ENCODE data around the gene UPP2.

The UPP2 gene

GRCh38 chr2:158112992-158113391 lies 11.3 kb downstream of the UPP2 start:
- DNase-seq: no peak

DNA sequence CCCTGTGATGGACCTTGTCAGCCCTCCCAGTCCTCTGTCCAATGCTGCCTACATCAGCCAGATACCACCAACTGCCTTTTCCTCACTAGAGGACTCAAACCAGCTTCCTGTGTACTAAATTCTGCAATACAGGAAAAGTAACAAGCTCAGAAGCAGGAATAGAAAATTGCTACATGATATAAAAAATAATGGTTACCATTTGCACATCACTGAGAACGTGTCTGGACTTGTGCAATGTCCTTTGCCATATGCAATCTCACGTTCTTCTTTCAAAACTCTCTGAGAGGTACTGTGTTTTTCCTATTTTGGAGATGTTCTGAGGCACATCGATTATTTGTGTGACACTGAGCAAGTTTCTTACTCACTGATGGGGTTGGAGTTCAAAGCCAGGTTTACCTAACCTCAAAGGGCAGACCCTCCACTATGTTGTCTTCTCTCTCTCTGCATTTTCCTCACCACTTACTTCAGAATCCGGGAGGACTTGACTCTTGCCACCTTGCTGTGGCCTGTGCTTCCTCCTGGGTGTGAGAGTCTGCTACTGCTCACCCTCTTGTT lies 12.1 kb downstream of the UPP2 start:
- DNase-seq: no peak

DNA sequence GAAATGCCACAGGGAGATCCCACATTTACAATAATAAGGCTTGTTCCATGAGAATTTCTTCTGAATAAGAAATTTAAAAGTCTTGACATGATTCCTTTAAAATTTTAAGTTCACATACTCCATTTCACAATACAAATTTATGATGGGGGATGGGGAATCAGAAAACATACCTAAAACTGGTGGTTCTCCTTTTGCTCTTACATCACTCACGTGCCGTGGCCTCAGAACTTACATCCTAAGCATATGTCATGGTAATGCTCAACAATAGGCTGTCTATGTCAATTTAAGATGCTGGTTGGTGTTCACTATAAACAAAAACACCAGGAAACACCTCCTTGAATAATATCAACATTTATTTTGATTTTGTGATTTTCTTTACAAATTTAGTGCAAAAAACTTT lies 12.8 kb downstream of the UPP2 start:
- no peak for DNase-seq

DNA sequence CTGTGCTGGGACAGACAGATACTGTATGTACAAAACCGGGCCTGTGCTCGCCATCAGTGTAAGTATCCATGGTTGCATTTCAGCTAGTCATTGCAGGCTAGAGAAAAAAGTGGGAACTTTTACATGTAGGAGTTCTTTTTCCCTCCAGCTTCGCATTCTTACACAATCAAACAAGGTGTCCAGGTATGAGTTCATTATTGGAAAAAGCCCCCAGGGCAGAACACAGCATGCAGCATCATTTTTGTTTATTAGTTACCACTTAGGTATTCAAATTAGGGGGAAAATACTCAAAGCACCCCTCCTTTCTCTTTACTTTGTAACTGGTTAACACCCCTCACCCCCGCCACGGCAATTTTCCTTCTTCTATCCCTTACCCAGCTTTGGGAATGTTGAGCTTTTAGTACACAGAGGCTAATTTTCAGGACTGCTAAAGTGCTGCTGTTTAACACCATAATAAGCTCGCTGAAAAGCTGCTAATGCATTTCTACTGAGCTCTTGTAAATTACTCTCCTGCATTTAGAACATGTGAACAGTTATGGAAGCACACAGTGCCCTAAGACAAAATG lies 13.6 kb downstream of the UPP2 start:
- no peak for DNase-seq

DNA sequence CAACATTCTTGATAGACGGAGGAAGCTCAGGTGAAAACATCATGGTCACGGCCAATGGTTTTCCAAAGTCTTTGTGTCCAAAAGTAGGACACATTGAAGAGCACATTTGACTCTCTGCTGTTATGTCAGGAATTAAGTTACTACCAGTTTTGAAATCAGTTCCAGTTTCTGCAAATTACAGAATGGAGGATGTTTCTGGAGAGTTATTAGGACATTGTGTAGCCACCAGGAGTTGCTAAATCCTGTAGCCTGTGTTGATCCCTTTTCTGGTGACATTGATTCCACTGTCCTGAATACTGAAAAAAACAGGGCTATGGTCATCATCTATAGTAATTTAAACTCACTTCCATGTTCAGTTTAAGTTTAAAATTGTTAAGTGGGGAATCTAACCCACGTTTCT lies 15.3 kb downstream of the UPP2 start:
- no peak for DNase-seq

DNA sequence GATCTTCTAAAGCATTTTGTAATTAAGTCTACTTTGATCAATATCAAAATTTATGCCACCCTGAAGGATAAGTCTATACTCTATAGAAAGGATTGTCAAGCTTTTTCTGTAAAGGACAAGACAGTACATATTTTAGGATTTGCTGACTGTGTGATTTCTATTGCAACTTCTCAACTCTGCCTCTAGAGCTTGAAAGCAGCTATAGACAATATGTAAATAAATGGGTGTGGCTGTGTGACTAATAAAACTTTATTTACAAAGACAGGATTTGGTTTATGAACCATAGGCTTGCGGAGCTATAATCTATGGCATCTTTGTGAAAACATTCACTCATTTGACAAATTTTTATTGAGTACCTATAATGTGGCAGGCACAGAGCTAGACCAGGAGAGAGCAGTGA lies 18.4 kb downstream of the UPP2 start:
- DNase-seq: no peak

DNA sequence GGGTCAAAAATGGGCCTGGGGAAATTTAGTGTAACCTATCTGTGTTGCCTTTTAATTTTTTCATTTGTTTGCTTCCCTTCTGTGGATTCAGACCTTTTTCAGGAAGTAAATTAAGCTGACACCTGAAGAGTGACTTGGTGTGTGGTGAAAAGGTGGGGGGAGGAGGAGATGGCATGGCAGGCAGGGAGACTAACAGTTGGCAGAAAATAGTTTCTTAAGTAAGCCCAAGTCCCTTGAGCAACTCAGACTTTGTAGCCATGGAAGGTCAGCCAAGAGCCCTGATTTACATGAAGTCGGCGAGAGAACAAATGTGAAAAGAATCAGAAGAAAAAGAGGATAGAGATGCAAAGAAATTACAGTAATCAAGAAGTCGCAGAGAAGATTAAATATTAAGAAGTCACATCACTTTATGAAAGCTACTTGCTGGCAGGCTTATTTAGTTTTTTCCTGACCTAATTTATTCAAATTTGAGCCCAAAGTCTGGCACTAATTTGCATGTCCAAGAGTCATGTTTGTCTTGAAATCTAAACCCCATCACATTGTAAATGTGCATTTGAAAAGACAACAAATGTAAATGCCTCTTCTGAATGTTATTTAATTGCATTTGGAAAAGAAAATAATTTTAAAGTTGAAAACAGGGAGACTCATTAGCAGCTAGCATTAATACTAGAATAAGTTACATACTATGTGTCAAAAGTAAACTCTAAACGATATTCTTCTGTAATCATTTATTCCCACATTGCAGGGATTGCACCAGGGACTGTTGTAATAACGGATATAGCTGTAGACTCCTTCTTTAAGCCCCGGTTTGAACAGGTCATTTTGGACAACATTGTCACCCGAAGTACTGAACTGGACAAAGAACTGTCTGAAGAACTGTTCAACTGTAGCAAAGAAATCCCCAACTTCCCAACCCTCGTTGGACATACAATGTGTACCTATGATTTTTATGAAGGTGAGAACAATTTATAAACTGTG lies 19.3 kb downstream of the UPP2 start:
- DNase-seq: no peak

DNA sequence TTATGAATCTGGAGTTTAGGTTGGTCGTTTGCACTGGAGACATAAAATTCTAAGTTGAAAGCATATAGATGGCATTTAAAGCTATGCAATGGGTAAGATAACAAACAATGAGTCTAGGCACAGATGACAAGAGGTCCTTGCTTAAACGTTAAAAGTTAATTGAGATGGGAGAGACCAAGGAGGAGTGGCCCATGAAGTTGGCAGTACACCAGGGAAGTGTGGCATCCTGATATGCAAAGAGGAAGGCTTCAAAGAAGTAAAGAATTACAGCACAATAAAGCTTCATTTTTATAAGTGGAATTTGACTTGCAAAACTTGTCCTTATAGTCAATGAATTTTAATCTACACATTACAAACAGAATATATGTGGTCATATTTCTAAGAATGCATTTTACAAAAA lies 23.2 kb downstream of the UPP2 start:
- no peak for DNase-seq

- DNase-seq: no peak
Observed at GRCh38 chr2:158125756-158126498, 24.3 kb downstream of the UPP2 start.

- DNase-seq: no peak
Observed at GRCh38 chr2:158127380-158127804, 25.7 kb downstream of the UPP2 start.

- DNase-seq: no peak
Observed at GRCh38 chr2:158128168-158128973, 26.7 kb downstream of the UPP2 start.

GRCh38 chr2:158129037-158129436 lies 27.4 kb downstream of the UPP2 start:
- no peak for DNase-seq

DNA sequence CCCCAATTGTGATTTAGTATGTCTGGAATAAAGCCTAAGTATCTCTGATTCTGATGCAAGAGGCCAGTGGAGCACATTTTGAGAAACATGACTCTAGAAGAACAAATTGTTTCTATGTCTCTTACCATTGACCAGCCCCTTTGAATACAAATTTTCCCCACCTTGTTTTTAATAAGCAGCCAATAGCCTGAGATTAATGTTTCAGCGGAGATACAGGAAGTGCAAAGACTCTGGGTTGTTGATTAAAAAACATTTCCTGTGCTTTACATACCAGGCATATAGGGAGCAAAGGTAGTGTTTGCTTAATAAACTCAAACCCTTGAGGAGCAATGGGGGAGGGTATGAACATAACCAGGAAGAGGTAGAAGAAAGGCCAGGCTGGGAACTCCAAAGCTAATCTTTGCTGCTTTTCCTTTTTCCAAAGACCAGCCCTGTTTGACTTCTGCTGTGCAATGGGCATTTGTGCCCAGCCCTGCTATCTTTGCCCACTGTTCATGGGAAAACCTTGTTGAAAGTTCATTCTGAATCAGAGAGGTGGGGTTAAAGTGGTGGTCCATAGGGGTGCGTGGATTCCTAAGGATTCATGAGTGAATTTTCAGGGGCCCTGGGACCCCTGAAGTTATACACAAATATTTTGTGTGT lies 29.3 kb downstream of the UPP2 start:
- no peak for DNase-seq

DNA sequence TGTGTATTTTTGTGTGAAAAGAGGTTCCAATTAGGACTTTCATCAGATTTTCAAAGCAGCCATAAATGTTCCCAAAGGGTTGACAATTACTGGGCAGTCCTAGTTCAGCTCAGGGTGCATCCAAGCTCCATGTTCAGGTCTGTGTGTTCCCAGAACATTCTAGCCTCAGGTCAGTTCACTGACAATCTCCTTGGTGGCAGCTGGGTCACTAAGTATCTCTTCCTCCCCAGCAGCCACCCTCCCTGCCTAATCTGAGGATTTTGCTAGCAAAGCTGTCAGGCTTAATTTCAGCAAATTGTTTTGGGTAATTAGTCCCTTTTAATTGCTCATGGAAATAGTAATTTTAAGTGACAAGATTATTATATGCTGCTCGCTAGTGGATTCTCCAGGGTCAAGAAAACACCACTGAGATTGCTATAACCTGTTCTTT lies 29.8 kb downstream of the UPP2 start:
- DNase-seq: no peak

- no peak for DNase-seq
Observed at GRCh38 chr2:158131919-158132566, 30.4 kb downstream of the UPP2 start.

GRCh38 chr2:158134055-158134454 lies 32.4 kb downstream of the UPP2 start:
- no peak for DNase-seq

- DNase-seq: no peak
Observed at GRCh38 chr2:158134655-158135054, 33.0 kb downstream of the UPP2 start.

- no peak for DNase-seq
Observed at GRCh38 chr2:158135096-158135495, 33.4 kb downstream of the UPP2 start.

DNA sequence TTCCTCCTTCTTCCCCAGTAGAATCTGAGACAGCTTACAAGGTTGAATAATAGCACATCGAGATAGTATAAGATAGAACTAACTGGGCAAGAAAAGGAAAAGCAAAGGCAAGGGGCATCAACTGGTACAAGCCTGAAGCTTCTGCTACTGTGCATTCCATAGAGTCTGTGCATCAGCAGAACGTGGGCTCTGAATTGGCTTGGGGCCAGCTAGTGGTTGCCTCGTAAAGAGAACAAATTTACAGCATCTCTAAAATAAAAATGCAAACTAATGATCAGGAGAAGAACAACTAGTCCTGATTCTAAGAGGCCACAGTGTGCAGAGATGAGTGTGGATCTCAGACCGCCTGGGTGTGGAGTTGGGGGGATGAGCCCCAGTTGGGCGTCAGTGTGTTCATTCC lies 36.6 kb downstream of the UPP2 start:
- DNase-seq: no peak

- no peak for DNase-seq
Observed at GRCh38 chr2:158140201-158140600, 38.5 kb downstream of the UPP2 start.

- no peak for DNase-seq
Observed at GRCh38 chr2:158142165-158142564, 40.5 kb downstream of the UPP2 start.
